ENCODE results near the gene ZFP36L1.

Gene ZFP36L1

DNA sequence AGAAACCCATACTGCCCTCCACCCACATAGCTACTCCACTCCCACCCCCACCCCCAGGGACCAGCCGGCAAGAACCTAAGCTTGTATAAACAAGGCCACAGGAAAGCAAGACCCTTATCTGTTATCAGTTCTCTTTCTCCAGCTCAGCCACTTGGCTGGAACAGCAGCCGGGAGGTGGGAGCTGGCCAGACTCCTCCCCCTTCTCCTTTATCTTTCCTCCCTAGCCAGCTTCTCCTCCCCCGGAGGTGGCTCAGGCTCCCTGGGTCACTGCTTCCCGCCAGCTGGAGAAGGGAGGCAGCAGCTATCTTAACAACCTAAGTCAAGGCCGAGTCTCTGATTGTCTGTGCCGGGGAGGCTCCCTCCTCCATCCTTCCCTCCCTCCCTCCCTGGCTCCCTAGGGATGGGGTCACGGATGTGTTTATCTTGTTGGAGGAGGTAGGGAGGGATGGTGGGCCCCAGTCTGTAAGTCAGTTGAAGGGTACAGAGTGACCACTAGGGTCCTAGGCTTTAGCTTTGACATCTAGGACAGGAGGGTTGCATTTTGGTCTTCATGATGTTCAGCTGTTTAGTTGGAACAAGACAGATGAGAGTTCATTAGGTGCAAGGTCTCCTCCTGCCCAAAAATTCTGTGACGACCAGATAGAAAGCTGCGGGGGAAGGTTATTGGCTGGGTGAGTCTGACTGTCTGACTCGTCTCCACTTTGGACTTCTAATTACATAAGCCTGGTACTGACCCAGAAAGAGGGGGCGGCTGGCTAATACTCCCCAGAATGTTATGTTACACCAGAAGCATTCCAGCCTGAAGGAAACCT lies 29.7 kb downstream of the ZFP36L1 start:
- DNase-seq (ENCODE audit: low read depth): peak; percentile 48

DNA sequence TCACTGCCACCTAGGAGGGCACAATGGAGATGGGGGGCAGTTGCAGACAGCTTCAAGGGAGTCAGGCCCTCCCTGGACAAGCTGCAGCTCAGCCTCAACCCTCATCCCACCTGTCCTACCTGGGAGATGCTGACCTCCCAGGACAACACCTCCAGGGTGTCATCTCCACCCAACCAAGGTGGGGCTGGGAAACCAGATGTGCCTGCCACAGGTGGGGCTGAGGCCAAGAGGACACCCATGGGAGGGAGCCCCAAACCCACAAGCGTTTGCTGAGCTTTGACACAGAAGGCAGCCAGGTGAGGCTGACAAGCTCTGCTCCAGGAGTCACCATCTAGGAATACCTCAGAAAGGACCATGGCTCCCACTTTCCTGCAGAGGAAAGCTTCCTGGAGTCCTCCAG lies 31.5 kb downstream of the ZFP36L1 start:
- no peak for DNase-seq (ENCODE audit: low read depth)

DNA sequence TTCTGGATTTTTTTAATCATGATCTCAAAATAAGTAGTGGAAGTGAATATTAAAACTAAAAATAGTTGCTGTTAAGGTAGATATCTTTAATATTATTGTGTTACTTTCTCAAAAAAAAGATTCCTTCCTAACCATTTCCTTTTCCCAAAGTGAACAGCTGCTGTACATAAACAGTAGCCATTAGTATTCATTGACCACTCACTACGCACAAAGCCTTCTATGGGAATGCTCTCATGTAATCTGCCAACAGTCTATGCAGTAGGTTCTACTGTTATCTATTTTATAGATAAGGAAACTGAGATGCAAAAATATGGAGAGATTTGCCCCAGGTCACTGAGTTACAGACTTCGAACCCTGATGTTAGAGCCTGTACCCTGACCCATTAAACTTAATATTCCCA lies 32.1 kb downstream of the ZFP36L1 start:
- no peak for DNase-seq (ENCODE audit: low read depth)

DNA sequence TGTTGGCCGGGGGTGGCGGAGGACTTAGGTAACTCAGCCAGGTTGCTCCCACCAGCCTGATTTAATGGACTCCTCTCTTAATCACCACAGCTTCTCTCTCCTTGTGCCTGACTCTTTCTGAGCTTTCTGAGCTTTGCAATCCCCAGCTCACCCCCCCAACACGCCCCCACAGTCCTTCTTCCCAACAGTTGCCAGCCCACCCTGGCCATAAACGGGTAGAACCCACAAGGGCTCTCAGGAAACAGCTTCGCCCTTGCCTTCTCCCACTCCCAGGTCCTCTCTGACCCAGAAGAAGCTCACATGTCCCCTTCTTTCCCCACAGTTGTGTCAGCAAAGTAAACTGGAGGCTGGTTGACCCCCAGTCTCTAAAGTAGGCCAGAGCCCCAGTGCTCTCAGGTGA lies 32.9 kb downstream of the ZFP36L1 start:
- no peak for DNase-seq (ENCODE audit: low read depth)

DNA sequence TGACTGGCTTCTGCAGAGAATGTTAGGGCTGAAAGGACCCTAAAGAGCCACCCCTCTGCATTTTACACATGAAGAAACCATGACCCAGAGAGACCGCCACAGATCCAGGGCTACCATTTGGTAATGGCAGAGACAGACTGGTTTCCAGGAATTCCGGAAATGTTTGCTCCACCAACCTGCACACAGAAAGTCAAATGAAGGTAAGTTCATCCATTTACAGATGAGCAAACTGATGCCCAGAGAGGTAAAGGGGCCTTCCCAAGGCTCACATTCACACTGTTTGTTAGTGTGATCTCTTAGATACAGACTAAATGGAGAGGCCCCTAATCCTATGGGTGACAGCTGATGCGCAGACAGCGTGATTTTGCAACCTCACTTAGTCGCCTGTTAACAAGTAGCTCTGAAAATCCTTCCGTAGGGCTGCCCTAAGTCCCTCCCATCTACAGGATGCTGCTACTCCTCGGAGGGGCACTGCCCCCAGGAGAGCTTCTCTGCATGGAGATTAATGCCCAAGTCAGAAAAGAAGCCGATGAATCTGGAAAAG lies 33.8 kb downstream of the ZFP36L1 start:
- no peak for DNase-seq (ENCODE audit: low read depth)

DNA sequence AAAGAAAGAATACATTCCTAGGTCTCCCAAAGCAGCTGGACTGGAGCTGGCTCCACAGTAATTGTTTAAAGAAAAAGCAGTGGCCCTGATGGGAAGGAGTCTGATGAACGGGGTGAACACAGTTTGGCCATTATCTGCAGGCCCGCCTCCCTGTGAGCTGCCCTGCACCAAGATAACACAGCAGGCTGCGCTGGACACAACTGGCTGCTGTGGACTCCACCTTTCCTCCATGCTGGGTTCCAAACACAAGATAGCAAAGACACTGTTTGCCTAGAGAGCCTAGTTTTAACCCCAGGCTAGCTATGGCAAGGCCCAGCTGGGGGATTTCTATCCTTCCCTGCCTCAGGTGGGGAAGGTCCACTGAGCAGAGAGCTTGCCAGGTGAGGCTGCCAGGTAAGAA lies 34.6 kb downstream of the ZFP36L1 start:
- DNase-seq (ENCODE audit: low read depth): no peak

DNA sequence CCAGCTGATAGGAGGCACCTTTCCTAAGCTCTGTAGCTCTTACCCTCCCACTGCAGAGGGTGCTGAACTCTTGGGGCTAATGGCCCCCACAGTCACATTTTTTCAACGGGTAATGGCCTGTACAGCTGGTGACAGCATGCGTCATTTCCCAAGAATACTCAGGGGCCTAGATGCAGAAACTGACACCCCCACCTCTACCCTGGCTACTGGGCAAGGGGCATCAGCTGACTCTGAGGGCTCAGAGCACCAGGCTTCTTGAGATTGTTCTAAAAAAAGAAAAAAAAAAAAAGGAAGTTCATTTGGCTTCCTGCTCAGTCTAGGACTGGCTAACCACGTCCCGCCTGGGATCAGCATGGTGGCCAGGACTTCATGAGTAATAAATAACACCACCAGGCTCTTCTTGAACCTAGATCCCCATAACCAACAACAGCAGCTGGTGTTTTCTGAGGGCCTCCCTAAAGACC lies 35.2 kb downstream of the ZFP36L1 start:
- peak; percentile 55 for DNase-seq (ENCODE audit: low read depth)

DNA sequence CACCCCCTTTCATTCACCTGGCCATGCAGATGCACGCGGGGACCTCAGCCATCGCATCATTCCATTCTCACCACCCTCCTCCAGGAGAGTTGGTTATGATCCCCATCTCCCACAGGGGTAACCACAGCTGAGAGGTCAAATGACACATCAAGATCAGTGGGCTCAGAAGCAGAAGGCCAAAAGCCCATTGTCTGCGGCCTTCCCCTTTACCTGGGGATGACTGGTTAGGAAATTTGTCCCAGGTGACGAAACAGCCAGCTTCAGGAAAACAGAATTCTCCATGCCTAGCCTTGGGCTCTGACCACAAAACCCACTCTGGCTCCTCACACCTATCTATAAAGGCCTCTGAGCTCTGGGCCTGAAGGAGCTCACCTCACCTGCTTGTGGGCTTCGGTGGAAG lies 36.1 kb downstream of the ZFP36L1 start:
- no peak for DNase-seq (ENCODE audit: low read depth)

DNA sequence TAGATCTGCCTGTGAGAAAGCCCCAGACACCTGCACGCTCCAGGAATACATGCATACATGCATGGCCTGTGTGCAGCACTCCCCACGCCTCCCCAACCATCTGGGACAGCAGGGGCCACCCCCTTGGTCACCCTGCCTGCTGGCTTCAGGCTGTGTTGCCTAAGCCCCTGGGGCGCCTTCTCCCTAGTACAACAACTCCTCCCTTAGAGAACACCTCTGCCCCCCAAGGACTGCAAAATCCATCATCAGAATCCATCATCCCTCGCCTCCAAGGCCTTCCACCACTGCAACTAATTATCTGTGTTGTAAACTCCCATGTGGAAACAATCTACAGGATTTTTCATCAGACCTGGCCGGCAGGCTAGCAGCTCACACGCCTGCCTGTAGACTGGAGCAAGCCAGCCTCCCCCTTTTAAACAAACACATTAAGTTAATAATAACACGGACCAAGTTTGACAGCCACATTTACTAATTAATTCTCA lies 36.8 kb downstream of the ZFP36L1 start:
- DNase-seq (ENCODE audit: low read depth): peak; percentile 20

DNA sequence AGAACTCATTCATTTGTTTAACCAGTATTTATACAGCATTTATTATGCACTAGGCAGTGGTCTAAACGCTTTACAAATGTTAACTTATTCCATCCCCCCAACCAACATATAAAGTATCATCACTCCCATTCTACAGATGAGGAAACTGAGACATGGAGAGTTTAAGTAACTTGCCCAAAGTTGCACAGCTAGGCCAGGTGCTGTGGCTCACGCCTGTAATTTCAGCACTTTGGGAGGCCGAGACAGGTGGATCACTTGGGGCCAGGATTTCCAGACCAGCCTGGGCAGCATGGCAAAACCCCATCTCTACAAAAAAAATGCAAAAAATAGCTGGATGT lies 37.9 kb downstream of the ZFP36L1 start:
- no peak for DNase-seq (ENCODE audit: low read depth)

DNA sequence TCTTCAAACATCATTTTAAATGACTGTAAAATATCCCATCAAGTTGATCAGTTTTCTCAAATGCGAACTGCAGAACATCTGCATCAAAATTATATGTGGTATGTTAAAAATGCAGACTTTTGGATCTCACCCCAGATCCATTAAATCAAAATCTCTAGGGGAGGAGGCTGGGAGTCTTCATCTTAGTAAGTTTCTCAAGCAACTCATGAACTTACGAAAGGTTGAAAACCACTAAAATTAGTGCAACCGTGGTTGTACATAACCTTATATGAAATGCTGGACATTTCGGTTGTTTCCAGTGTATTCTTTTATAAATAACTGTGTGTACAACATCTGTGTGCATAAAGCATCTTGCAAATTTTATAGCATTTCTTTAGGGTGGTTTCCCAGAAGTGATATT lies 39.2 kb downstream of the ZFP36L1 start:
- DNase-seq (ENCODE audit: low read depth): peak; percentile 38

DNA sequence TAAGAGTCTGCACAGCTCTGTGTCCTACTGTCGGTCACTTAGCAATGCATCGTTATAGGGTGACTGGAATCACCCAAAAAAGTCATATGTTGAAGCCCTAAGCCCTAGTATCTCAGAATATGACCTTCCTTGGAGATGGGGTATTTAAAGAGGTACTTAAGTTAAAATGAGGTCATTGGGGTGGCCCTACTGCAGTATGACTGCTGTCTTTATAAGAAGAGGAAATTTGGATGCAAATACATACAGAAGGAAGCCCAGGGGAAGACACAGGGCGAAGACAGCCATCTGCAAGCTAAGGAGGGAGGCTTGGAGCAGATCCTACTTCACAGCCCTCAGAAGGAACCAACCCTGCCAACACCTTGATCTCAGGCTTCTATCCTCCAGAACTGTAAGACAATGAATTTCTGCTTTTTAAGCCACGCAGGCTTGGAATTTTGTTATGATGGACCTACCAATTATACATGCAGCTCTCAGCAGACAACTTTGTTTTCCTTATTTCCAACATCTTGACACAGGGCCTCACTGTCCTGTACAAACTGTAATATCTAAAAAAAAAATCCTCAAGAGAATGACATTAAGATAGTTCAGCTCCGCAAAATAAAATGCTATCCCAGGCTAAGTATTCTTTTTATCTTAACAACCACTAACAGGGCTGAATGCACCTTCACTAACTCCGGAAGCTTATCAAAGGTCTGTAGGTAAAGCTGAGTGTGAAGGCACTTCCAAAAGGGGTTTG lies 40.4 kb downstream of the ZFP36L1 start:
- no peak for DNase-seq (ENCODE audit: low read depth)

DNA sequence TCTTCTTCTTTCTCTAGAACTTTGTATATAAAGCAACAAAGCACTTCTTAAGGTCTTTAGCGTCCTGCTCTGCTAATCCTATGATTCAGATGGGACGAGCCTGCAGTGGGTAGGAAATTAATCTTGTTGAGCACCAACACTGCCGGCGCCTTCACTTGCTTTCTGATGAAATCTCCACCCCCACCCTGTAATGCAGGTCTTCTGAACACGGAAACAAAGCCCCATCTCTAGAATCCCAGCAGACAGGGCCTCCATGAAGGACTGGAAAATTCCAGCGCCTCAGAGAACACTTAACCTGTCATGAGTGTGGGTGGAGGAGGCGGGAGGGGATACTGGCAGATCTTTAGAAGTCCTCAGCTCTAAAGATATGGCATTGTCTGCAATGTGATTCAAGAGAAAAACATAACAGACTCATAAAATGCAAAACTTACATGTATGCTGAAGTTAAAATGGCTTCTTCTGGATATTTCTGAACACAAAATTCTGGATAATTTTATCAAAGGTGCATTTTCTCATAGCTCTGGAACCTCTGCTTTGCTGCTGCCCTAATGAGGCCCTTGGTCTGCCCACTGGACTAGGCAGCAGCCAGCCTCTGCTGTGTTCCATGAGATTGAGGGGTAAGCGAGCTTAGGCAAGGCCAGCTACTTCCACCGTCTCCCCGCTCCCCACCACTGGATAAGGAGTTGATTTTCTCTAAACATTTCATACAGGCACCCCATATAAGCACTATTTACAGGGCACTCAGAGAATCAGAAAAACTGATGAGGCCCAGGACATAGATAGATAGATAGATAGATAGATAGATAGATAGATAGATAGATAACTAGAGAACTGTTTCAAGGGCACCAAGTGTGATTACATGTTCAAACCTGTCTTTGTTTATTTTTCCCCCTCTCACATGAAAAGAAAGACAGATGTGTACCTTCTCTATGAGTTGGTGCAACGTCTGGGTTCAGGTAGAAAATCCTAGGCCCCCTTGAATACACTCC lies 43.1 kb downstream of the ZFP36L1 start:
- DNase-seq (ENCODE audit: low read depth): no peak

DNA sequence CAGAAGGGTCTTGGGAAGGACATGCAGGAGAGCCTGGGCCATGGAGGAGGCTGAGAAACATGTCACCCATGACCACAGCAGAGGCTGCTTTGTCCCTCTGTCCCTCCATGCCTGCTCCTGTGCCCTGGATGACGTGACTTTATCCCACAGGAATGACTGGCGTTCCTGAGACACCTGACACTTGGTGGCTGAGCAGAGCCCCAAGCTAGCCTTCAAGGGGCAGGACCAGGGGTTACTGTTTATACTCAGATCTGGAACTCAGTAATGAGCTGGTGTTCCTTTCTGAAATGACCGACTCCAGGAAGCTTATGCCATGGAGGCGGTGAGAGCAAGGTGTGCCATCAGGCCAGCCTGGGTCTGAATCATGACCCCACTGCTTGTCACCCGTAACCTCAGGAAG lies 44.2 kb downstream of the ZFP36L1 start:
- no peak for DNase-seq (ENCODE audit: low read depth)

DNA sequence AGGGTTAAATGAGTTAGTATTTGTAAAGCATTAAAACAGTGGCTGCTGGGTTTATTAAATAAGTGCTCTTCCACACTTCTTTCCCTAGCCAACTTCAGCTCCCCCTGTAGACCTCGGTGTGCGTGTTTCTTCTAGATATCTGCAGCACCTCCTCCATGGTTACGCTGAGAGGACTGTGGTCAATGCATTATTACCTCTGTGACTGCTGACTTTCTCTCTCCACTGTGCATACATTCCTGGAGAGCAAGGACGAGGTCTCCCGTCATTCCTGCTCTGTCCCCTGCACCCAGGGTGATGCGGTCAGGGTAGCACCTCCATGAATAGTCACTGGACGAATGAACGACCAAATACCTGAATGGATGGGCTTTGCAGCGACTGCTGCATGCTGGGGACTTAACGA lies 44.6 kb downstream of the ZFP36L1 start:
- DNase-seq (ENCODE audit: low read depth): no peak

DNA sequence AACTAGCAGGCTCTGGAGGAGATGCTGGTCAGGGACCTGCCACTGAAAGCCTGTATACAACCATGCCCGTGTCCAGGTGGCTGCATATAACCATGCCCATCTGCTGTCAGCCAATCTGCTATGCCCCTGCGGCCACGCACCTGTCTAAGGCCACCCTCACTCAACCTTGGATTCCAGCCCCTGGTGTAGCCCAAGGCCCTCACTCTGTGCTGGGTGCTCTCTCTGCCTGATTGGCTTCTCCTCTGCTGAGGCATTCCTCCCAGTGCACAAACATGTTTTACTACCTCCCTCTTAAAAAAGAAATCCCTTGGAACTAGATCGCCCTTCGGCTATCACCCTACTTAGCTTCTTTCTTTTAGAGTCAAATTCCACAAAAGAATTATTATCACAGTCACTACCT lies 45.5 kb downstream of the ZFP36L1 start:
- no peak for DNase-seq (ENCODE audit: low read depth)

DNA sequence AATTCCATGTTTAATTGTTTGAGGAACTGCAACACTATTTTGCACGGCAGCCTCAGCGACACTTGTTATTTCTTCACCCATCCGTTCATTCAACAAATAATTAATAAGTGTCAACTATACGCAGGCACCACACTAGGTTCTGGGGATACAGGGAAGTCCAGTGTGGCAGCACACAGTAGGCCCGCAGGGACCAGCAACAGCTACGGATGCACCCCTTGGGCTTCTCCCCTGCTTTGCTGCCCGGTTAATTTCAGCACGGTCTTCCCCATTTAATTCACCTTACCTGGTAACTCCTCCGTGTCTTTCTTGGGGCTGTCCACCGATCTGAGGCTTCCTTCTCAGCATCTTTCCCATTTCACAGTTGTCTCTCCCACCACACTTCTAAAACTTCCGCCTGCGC lies 48.3 kb downstream of the ZFP36L1 start:
- no peak for DNase-seq (ENCODE audit: low read depth)

DNA sequence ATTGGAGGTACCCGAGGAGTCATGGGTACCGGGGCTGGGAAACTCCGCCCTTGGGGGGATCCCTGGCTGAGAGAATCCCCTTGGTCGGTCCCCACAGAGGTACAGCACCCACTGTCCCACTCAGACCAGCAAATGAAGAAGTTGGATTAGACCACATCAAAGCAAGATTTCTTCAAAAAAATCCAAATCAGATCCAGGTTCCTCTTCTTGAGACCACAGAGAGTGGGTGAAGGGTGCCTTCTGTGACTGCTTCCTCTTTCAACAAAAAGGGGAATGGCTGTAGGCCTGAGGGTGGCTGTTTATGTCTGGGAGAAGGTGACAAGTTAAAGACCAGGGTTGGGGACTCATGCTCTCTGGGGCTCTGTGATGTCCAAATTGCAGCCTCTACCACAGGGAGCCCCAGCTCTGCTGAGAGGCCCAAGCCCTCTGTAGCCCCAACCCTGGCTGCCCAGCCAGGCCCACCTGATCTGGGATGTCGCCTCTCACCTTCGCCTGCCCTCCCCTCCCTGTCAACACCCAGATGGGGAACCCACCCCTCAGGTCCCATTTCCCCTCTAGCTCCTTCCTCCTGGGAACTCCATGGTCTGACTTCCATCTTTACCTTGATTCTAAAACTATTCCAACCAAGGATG lies 50.9 kb downstream of the ZFP36L1 start:
- no peak for DNase-seq (ENCODE audit: low read depth)

DNA sequence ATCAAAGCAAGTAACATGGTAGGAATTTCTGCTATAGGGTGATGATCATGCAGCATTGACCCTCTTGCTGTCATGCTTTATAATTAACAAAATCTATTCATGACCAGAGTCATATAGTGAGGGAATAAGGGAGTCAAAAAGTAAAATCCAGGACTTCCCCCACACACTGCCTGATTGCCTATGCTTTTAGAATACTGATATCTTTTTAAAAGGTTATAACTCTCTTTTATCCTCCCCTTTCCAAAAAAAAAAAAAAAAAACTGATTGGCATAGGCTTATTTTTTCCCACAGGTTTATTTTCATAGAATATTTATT lies 51.4 kb downstream of the ZFP36L1 start:
- no peak for DNase-seq (ENCODE audit: low read depth)

DNA sequence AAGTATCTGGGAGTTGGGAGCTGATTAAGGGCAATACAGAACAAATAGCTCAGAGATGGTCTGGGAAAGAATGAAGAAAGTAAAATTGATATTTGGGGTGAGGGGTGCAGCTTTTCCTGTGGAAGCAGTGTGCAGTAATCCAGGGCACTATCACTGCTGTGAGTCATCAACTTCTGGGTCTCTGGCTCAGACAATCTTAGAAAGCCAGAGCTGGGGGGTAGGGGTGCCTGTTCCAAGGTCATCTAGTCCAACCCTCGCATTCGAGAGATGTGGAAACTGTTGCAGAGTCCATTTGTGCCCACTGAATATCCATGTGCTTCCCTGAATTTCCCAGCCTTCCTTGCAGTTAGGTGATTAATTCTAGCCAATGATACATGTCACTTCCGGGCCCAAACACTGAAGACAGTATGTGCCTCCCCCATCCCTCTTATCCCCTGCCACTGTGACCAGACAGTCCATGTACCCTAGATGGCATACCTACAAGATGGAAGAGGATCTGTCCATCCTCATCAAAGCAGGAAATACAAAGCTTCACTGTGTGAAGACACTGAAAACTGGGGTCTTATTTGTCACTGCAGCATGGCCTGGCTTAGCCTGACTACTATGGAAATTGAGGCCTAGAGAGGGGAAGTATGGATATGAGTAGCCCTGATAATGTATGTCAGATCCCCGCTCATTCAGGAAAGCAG lies 51.9 kb downstream of the ZFP36L1 start:
- DNase-seq (ENCODE audit: low read depth): no peak

DNA sequence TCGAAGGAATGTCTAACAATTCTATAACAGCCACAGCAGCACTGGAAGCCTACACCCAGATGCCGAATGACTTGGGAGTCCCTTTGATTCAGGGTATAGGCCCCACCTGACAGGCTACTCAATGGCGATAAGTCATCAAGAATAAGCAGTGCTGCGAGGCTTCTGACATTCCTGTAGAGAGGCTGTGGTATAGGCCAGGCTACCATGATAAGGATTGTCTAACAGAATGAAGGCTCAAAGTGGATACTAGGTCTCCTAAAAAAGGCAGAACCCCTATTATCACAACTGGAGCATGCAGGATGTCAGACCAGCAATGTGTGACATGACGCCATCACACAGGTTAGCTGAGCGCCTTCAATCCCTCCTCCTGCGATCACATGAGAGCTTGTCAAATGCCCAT lies 53.2 kb downstream of the ZFP36L1 start:
- no peak for DNase-seq (ENCODE audit: low read depth)
